Activated naive CD4-positive, alpha-beta T cell treated with anti-CD3 and anti-CD28 coated beads, Interleukin-2, amount 10 ng/mL, durations not matched to agents 7 days and 5 days (primary cell): ENCODE data around the gene SAT2.
A peak's percentile ranks its signal among the peaks of the same experiment; 100 is the strongest.

ENCODE experiments used
- CTCF ChIA-PET: fragments of 350-600 bp; sonication (Branson Sonifier 250); formaldehyde crosslinking; loops from one replicate; lab custom pipeline; 2021; ENCODE audit warnings: antibody characterized with exemption; lab: Charles Lee
- DNase-seq: peaks from one replicate; pipeline ENCODE4 v3.0.0-alpha.2; 2020
- H3K27ac Mint-ChIP-seq: one replicate; pipeline ENCODE4 v1.8.0; 2021; ENCODE audit warnings: mild to moderate bottlenecking, moderate library complexity, mixed read lengths
- H3K27me3 Mint-ChIP-seq: one replicate; pipeline ENCODE4 v1.8.0; 2021; ENCODE audit warnings: mild to moderate bottlenecking, mixed read lengths
- H3K36me3 Mint-ChIP-seq: one replicate; pipeline ENCODE4 v1.8.0; 2021; ENCODE audit warnings: mixed read lengths
- H3K4me1 Mint-ChIP-seq: one replicate; pipeline ENCODE4 v1.8.0; 2021; ENCODE audit warnings: mixed read lengths
- H3K4me3 Mint-ChIP-seq: one replicate; pipeline ENCODE4 v1.8.0; 2021; ENCODE audit warnings: mild to moderate bottlenecking, moderate library complexity, mixed read lengths
- H3K9me3 Mint-ChIP-seq: one replicate; pipeline ENCODE4 v1.8.0; 2021; ENCODE audit warnings: mixed read lengths

SAT2 gene

GRCh38 chr17:7580604-7581575 lies 46.7 kb downstream of the SAT2 start:
- Mint-ChIP-seq H3K27me3 (no peaks in the 10 kb centered on the region), H3K4me3 (peak overlapping the region; percentile 11), H3K4me1 (peaks cover 90% of the 10 kb centered on the region), H3K9me3 (no peaks in the 10 kb centered on the region), H3K27ac (peak overlapping the region; percentile 87), H3K36me3 (peaks cover 63% of the 10 kb centered on the region)
- no peak for DNase-seq
- CTCF ChIA-PET: interaction anchor here (1.0 to 1.1 kb wide), 2 partner anchors 9 to 92 kb away, joined by 3 to 6 read pairs; partner anchors contain the start of gene SOX15

GRCh38 chr17:7579834-7580603 lies 47.6 kb downstream of the SAT2 start:
- no peaks in the 10 kb centered on the region for H3K9me3 Mint-ChIP-seq
- peak overlapping the region; percentile 52 for H3K4me3 Mint-ChIP-seq
- CTCF ChIA-PET: interaction anchor here (1.0 to 1.3 kb wide), 3 partner anchors 10 to 93 kb away, joined by 3 to 6 read pairs (median 3); partner anchors contain the start of genes FXR2 and SOX15
- H3K27me3 Mint-ChIP-seq: no peaks in the 10 kb centered on the region
- H3K27ac Mint-ChIP-seq: peak overlapping the region; percentile 87
- no peak for DNase-seq
- H3K36me3 Mint-ChIP-seq: peaks cover 69% of the 10 kb centered on the region
- peaks cover 90% of the 10 kb centered on the region for H3K4me1 Mint-ChIP-seq

- Mint-ChIP-seq H3K4me3 (peak within 1 kb of the TSS; percentile 58), H3K4me1 (peaks cover 91% of the 10 kb centered on the region), H3K27ac (peak within 1 kb of the TSS; percentile 87), H3K27me3 (no peaks in the 10 kb centered on the region), H3K36me3 (peaks cover 75% of the 10 kb centered on the region), H3K9me3 (no peaks in the 10 kb centered on the region)
- peak; percentile 64 for DNase-seq
- CTCF ChIA-PET: interaction anchor here (1.2 to 1.3 kb wide), 2 partner anchors 10 to 35 kb away, joined by 3 read pairs; partner anchors contain the start of genes FXR2 and SOX15
Measured at GRCh38 chr17:7579001-7579833, 48.4 kb downstream of the SAT2 start, which contains the start of gene CD68. Gene CD68, plus strand, starts transcription at chr17:7579638. Its CDS starts 40 bp downstream, at chr17:7579678.

GRCh38 chr17:7577327-7578199 lies 50.1 kb downstream of the SAT2 start:
- Mint-ChIP-seq H3K4me1 (peaks cover 90% of the 10 kb centered on the region), H3K9me3 (no peaks in the 10 kb centered on the region), H3K36me3 (peaks cover 81% of the 10 kb centered on the region), H3K27me3 (peaks cover 8% of the 10 kb centered on the region), H3K4me3 (no peak overlapping the region), H3K27ac (peak overlapping the region; percentile 87)
- DNase-seq: no peak
- CTCF ChIA-PET: interaction anchor here (1.9 kb wide), 1 partner anchor 110 kb away, joined by 6 read pairs; the partner anchor contains the start of genes TP53 and WRAP53

GRCh38 chr17:7576432-7576937 lies 51.1 kb downstream of the SAT2 start:
- no peaks in the 10 kb centered on the region for H3K9me3 Mint-ChIP-seq
- peak overlapping the region; percentile 49 for H3K27ac Mint-ChIP-seq
- H3K36me3 Mint-ChIP-seq: peaks cover 83% of the 10 kb centered on the region
- peaks cover 9% of the 10 kb centered on the region for H3K27me3 Mint-ChIP-seq
- CTCF ChIA-PET: interaction anchor here (1.9 kb wide), 1 partner anchor 111 kb away, joined by 6 read pairs; the partner anchor contains the start of genes TP53 and WRAP53
- peaks cover 88% of the 10 kb centered on the region for H3K4me1 Mint-ChIP-seq
- no peak overlapping the region for H3K4me3 Mint-ChIP-seq
- DNase-seq: no peak
